ENCODE data around the gene CREBBP.
"Not testable (repeated sequence)": the region's sequence is repeated elsewhere in the genome, so short reads cannot be mapped to it uniquely, and the experiment has no call there.

CREBBP gene

DNA sequence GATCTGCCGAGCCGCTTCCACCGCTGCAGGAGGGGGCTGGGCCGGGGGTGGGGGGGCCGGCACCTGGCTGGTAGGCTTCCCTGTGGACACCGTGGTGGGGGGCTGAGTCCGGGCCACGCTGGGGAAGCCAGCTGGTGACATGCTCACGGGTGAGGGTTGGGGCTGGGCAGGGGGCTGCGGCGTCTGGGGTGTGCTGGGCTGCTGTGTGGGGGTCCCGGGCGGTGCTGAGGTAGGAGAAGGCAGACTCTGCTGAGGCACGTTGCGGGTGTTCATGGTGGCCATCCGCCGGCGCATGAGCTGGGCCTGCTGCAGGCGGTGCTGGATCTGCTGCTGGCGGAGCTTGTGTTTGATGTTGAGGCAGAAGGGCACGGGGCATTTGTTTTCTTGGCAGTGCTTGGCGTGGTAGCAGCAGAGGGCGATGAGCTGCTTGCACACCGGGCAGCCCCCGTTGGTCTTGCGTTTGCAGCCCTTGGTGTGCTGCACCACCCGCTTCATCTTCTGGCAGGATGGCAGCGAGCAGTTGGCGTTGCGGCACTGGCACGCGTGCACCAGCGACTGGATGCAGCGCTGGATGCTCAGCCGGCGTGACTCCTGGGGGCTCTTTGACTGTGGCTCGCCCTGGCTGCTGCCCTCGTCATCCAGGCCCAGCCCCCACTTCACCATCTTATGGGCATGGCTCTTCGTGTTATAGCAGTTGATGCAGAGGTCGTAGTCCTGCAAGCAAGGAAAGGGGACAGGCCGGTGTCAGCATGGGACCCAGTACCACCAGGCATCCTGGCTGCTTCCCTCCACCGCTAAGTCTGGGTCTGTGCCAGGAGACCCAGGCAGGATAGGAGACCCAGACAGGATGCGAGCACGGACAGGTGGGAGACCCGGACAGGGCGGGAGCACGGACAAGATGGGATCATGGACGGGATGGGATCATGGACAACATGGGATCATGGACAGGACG, 151.1 kb downstream of the CREBBP start:
- Mint-ChIP-seq H3K27ac (no peak overlapping the region), H3K27me3 (no peaks in the 10 kb centered on the region), H3K9me3 (no peaks in the 10 kb centered on the region), H3K4me3 (no peak overlapping the region), H3K36me3 (peaks cover 75% of the 10 kb centered on the region), H3K4me1 (peaks cover 7% of the 10 kb centered on the region)
- no peak for ATAC-seq

DNA sequence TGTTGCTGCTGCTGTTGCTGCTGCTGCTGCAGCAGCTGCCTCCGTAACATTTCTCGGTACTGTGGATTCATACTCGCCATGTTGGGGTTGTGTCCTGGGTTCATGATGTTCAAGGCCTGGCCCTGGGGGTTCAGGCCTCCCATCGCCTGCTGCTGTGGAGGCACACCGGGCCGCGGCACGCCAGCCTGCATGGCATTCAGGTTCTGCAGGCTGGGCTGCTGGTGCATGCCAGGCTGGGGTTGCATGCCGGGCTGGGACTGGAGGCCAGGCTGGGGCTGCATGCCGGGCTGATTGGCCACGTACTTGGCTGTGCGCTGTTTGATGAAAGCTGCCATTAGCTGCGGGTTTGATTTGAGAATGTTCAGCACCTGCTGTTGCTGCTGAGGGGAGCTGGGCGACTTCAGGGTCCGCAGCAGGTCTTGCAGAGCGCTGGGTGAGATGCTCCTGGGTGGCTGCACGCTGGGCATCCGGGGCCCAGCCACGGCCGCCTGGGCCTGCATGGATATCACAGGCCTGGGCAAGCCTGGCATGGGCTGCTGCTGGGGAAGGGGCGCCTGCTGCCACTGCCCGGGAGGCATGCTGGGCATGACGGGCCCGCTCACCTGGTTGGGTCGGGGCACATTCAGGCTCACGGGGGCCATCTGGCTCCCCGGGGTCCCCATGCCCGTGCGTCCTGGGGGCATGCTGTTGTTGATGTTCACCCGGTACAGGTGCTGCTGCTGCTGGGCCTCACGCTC, 151.9 kb downstream of the CREBBP start:
- Mint-ChIP-seq H3K4me1 (peaks cover 7% of the 10 kb centered on the region), H3K9me3 (no peaks in the 10 kb centered on the region), H3K27ac (no peak overlapping the region), H3K27me3 (no peaks in the 10 kb centered on the region), H3K36me3 (peaks cover 68% of the 10 kb centered on the region), H3K4me3 (no peak overlapping the region)
- ATAC-seq, result no peak

DNA sequence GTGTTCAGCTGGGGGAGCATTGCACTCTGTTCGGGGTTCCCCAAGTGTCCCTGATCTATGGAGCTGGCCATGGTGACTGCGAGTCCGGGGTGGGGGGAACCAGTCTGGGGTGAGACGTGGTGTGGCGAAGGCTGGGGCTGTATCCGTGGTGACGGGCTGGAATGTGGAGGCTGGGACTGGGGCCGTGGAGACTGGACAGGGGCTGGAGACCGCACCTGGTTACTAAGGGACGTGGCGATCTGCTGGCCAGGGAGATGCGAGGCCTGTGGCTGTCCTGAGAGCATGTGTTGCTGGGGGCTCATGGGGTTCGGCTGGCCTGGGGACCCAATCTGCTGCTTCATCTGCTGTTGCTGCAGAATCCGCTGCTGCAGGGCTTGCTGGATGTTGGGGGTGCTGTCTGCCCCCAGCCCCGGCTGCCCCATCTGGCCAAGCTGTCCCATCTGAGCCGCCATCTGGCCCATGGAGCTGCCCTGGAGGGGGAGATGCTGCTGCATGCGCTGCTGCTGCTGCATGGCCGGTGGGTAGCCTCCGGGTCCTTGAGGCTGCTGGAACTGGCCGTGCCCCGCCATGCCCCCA, 152.6 kb downstream of the CREBBP start:
- Mint-ChIP-seq H3K4me1 (peaks cover 7% of the 10 kb centered on the region), H3K36me3 (peaks cover 64% of the 10 kb centered on the region), H3K27me3 (no peaks in the 10 kb centered on the region), H3K4me3 (no peak overlapping the region), H3K27ac (no peak overlapping the region), H3K9me3 (no peaks in the 10 kb centered on the region)
- ATAC-seq, result no peak

DNA sequence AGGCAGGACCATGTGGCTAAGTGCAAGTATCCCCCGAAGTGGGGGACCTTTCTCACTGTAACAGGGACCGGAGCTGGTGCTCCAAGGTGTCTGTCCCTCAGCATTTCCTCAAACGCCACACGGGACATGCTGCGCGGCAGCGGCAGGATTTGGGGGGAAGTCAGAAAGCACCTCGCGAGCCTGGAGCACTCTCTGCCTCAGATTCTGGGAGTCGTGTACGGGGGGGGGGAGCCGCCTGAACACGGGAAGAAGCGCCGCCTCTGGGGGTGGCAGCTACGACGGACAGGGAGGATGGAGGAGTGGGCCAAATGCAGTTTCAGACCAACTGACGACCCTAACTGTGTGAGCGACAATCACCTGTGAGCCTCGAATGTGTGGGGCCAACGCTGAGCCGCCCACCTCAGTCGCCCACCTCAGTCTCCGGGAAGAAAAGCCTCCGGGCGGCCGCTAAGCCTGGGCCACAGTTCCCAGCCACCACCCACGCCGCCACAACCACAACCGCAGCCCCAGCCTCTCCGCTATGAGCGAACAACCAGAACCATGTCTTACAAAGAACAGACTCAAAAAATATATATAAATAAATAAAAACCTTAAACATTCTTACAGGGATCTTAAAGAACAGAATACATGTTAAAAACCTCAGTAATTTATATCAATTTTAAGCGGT, 154.4 kb downstream of the CREBBP start:
- H3K36me3 Mint-ChIP-seq, result peaks cover 48% of the 10 kb centered on the region
- H3K27ac Mint-ChIP-seq, result no peak overlapping the region
- ATAC-seq, result no peak

DNA sequence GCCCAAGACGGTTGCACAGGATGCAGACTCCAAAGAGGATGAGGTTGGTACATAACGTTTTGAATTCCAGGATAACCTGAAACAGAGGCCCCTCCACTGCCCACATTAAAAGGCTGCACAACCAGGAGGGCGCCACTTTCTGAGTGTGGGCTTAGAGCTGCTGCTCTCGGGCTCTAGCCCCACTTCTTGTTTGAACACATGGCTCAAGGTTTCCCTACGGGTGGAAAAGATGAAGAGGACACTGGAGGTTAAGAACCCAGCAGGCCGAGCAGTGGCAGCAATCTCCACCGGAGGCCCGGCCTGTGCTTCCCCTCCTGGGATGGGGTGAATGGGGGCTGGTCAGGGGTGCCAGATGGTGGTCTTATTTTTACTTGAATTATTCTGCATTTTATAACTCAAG, 155.2 kb downstream of the CREBBP start:
- no peaks in the 10 kb centered on the region for H3K9me3 Mint-ChIP-seq
- H3K27me3 Mint-ChIP-seq, result no peaks in the 10 kb centered on the region
- no peak overlapping the region for H3K4me3 Mint-ChIP-seq
- ATAC-seq, result no peak
- peaks cover 39% of the 10 kb centered on the region for H3K36me3 Mint-ChIP-seq
- no peak overlapping the region for H3K27ac Mint-ChIP-seq
- peaks cover 7% of the 10 kb centered on the region for H3K4me1 Mint-ChIP-seq

More for the DNA sequence above, 154.4 kb downstream of the CREBBP start:
- H3K4me3 Mint-ChIP-seq, result no peak overlapping the region
- peaks cover 7% of the 10 kb centered on the region for H3K4me1 Mint-ChIP-seq
- H3K27me3 Mint-ChIP-seq, result no peaks in the 10 kb centered on the region
- no peaks in the 10 kb centered on the region for H3K9me3 Mint-ChIP-seq

DNA sequence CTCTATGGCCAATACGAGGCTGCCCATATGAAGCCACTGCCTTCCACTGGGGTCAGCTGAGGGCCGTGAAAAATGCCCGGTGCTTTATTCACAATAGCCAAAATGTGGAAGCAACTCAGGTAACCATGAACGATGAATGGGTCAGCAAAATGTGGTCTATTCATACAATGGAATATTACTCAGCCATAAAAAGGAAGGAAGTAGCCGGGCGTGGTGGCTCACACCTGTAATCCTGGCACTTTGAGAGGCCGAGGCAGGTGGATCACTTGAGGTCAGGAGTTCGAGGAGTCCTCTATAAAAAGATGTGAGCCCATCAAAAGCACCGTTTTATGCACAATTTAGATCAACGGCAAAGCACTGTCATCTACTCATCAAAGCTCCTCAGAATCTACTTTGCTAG, 158.0 kb downstream of the CREBBP start:
- peaks cover 14% of the 10 kb centered on the region for H3K36me3 Mint-ChIP-seq
- peaks cover 15% of the 10 kb centered on the region for H3K4me1 Mint-ChIP-seq
- no peak overlapping the region for H3K27ac Mint-ChIP-seq
- no peak for ATAC-seq
- no peaks in the 10 kb centered on the region for H3K9me3 Mint-ChIP-seq
- no peak overlapping the region for H3K4me3 Mint-ChIP-seq
- H3K27me3 Mint-ChIP-seq, result no peaks in the 10 kb centered on the region

DNA sequence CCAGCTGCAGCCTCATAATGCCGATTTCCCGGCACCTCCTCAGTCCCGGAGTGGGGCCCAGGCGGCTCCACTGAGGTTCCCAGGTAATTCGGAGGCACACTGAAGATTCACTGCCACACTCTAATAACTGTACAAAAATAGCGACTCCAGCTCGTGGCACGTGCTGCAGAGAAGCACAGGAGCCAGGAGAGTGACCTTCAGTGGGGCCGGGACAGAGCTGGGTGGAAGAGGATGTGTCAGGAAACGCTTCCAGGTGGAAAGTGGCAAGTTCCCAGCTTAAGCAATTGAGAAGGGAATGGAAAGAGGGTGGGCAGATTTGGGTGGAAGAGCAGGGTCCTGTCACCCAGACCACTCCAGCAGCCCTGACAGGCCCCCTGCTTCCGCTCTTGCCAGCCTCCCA, 160.1 kb downstream of the CREBBP start:
- H3K27ac Mint-ChIP-seq, result no peak overlapping the region
- no peak for ATAC-seq
- H3K9me3 Mint-ChIP-seq, result no peaks in the 10 kb centered on the region
- H3K27me3 Mint-ChIP-seq, result no peaks in the 10 kb centered on the region
- H3K4me1 Mint-ChIP-seq, result peaks cover 23% of the 10 kb centered on the region
- H3K4me3 Mint-ChIP-seq, result no peak overlapping the region
- no peaks in the 10 kb centered on the region for H3K36me3 Mint-ChIP-seq

DNA sequence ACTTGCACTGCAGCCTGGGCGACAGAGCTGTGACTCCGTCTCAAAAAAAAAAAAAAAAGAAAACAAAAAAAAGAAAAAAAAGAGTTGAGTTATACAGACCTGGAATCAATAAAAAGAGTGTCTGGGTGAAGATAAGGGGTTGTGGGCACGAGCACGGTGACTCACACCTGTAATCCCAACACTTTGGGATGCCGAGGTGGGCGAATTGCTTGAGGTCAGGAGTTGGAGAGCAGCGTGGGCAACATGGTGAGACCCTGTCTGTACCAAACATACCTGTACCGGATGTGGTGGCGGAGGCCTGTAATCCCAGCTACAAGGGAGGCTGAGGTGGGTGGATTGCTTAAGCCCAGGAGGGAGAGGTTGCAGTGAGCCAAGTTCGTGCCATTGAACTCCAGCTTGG, 161.9 kb downstream of the CREBBP start:
- peak overlapping the region; percentile 92 for H3K27ac Mint-ChIP-seq
- H3K4me1 Mint-ChIP-seq, result peaks cover 27% of the 10 kb centered on the region
- no peaks in the 10 kb centered on the region for H3K9me3 Mint-ChIP-seq
- no peak overlapping the region for H3K4me3 Mint-ChIP-seq
- H3K36me3 Mint-ChIP-seq, result peaks cover 6% of the 10 kb centered on the region
- no peaks in the 10 kb centered on the region for H3K27me3 Mint-ChIP-seq
- ATAC-seq, result no peak

DNA sequence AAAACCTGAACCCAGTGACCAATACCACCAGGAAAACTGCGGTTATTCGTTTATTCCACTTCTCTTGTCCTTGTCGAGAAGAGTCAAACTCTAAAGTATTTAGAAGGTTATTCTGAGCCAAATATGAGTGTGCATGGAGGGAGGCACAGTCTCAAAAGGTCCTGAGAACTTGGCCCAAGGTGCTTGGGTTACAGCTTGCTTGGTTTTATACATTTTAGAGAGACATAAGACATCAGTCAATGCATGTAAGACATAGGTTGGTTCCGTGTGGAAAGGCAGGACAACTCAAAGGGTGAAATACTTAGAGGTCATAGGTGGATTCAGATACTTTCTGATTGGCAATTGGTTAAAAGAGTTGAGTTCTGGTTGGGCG, 162.5 kb downstream of the CREBBP start:
- Mint-ChIP-seq H3K4me1 (peaks cover 34% of the 10 kb centered on the region), H3K4me3 (peak overlapping the region; percentile 88), H3K27ac (peak overlapping the region; percentile 92), H3K36me3 (peaks cover 12% of the 10 kb centered on the region), H3K27me3 (no peaks in the 10 kb centered on the region), H3K9me3 (no peaks in the 10 kb centered on the region)
- ATAC-seq, result no peak

DNA sequence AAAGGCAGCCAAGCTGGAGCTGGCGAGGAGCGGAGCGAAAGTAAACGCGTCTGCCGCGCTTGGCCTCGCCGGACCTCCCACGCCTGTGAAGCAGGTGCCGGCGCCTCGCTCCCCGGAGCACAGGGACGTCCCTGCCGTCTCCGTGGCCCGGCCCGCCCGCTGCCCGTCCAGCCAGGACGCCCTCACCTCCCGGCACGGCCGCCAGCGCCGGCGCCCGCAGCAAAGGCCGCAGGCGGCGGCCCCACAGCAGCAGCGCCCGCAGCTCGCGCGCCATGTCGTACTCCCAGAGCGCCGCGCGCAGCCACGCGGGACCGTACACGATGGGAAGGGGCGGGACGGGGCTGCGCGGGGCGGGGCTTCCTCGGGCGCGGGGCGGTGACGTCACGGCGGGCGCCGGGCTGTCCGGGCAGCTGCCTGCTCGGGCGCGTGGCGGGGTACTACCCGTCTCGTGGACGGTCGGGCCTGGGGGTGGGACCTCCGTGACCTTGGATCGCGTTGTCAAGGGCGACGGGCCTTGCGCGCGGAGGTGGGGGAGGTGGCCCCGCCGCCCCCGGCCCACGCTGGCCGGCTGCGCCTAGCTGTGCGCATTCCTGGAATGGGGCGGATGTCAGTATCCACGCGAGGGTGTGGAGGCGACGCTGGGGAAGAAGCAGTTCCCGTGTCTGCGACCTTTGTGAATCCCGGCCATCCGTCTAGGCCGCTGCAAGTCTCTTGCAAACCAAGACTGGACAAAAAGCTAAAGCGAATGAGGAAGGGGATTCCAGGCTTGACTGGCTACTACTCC, 163.1 kb downstream of the CREBBP start, which contains the start of gene TRAP1:
TRAP1 (minus strand) TSS at position 290 of the 784 bp plus-strand sequence; CDS start at position 274, 16 bp downstream.
- ATAC-seq, result peak; percentile 98
- Mint-ChIP-seq H3K36me3 (peaks cover 17% of the 10 kb centered on the region), H3K4me3 (peak within 1 kb of the TSS; percentile 88), H3K4me1 (peaks cover 39% of the 10 kb centered on the region), H3K9me3 (no peaks in the 10 kb centered on the region), H3K27me3 (no peaks in the 10 kb centered on the region), H3K27ac (peak within 1 kb of the TSS; percentile 92)

DNA sequence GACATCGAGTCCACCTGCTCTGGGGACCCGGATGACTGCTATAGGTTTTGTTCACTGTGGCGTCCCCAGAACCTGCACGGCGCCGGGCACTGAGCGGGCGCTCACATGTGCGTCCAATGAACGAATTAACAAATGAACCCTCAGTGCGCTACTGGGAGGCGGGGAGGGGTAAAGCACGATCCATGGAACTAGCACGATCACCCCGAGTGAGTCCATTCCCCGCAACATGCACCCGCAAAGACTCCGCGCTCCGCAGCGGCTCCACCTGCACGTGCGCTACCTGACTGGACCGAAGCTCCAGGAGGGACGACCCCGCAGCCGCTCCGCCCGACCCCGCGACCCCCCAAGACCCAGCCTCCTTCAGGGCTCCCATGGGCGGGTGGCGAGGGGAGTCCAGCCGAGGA, 163.7 kb downstream of the CREBBP start:
- H3K36me3 Mint-ChIP-seq, result peaks cover 20% of the 10 kb centered on the region
- H3K4me1 Mint-ChIP-seq, result peaks cover 42% of the 10 kb centered on the region

DNA sequence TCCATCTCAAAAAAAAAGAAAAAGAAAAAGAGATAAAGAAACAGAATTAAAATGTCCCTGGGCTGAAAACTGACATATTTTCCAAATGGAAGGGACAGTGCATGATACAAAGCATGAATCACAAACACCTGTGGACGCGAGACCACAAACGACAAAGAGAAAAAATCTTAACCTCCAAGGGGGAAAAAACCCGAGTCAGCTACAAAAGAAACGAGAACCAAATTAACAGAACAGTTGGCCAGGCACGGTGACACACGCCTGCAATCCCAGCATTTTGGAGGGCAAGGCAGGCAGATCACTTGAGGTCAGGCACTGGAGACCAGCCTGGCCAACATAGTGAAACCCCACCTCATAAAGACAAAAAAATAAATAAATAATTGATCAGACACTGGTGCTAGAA, 165.1 kb downstream of the CREBBP start:
- peaks cover 42% of the 10 kb centered on the region for H3K4me1 Mint-ChIP-seq
- ATAC-seq, result no peak
- H3K27ac Mint-ChIP-seq, result no peak overlapping the region
- H3K27me3 Mint-ChIP-seq, result no peaks in the 10 kb centered on the region
- peak overlapping the region; percentile 14 for H3K4me3 Mint-ChIP-seq
- no peaks in the 10 kb centered on the region for H3K9me3 Mint-ChIP-seq
- peaks cover 20% of the 10 kb centered on the region for H3K36me3 Mint-ChIP-seq

More for the DNA sequence above, 163.7 kb downstream of the CREBBP start:
- H3K27ac Mint-ChIP-seq, result peak overlapping the region; percentile 92
- no peaks in the 10 kb centered on the region for H3K27me3 Mint-ChIP-seq
- H3K9me3 Mint-ChIP-seq, result no peaks in the 10 kb centered on the region
- peak overlapping the region; percentile 88 for H3K4me3 Mint-ChIP-seq
- ATAC-seq, result peak; percentile 61

DNA sequence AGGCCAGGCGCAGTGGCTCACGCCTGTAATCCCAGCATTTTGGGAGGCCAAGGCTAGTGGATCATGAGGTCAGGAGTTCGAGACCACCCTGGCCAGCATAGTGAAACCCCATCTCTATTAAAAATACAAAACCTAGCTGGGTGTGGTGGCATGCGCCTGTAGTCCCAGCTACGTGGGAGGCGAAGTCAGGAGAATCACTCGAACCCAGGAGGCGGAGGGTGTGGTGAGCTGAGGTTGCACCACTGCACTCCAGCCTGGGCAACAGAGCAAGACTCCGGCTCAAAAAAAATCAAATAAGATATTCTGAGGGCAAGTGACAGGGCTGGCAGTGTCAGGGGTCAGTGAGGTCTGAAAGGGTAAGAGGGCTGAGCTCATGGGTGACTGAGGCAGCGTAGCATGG, 166.1 kb downstream of the CREBBP start:
- not testable (repeated sequence) for H3K4me3 Mint-ChIP-seq, H3K9me3 Mint-ChIP-seq, H3K27ac Mint-ChIP-seq, H3K27me3 Mint-ChIP-seq, ATAC-seq
- Mint-ChIP-seq H3K4me1 (peaks cover 42% of the 10 kb centered on the region), H3K36me3 (peaks cover 20% of the 10 kb centered on the region)

DNA sequence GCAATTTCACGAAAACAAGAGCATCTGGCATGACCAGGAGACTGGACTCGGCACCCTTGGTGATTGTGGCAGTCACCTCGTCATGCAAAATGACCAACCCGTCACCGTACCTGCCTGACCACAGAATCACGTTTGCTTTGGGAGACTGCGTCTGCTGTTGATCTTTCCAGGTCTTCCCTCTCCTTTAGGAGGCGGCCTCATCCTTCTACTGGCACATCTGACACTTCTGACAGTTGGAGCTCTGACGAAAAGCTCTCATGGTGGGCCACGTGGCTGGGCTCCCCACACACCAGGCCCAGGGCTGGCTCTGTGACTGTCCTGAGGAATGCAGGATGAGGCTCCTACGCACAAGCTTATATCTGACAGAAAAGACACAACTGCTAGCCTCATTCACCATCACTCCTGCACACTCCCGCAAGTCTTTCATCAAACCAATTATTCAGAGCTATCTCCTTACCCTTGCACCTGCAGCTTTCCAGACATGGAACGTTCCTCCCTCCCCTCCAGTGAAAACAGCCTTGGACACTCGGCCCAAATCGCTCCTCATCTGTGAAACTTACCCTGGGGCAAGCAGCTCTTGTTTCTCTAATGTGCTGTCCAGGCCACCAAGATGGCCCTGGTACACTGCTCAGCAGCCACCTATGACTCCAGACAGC, 166.8 kb downstream of the CREBBP start:
- no peak overlapping the region for H3K4me3 Mint-ChIP-seq
- ATAC-seq, result no peak
- H3K9me3 Mint-ChIP-seq, result no peaks in the 10 kb centered on the region
- H3K27me3 Mint-ChIP-seq, result no peaks in the 10 kb centered on the region
- H3K27ac Mint-ChIP-seq, result no peak overlapping the region
- peaks cover 20% of the 10 kb centered on the region for H3K36me3 Mint-ChIP-seq
- peaks cover 42% of the 10 kb centered on the region for H3K4me1 Mint-ChIP-seq

Measured in stimulated activated memory B cell treated with anti-CD40 and anti-IgM and Interleukin-4, amounts not matched to agents 10 μg/mL and 1 μg/mL and 100 μg/mL, for 72 hours (primary cell).